Mesendoderm (in vitro differentiated cells): Measurements from ENCODE around the gene NNAT.
A peak's percentile ranks its signal among the peaks of the same experiment; 100 is the strongest.

Source experiments
- DNase-seq: peaks from one replicate; pipeline ENCODE4 v3.0.0; 2013
- H2AK5ac ChIP-seq: 2 replicates; pipeline ENCODE4 v1.6.1; 2013; ENCODE audit warnings: low read length, inconsistent platforms
- H2BK120ac ChIP-seq: 2 replicates; pipeline ENCODE4 v1.6.1; 2013; ENCODE audit warnings: low read depth, mild to moderate bottlenecking, low read length, moderate library complexity, mixed read lengths
- H2BK15ac ChIP-seq: replicated peaks from 2 replicates; pipeline ENCODE4 v1.6.1; 2013; ENCODE audit warnings: low read depth, mild to moderate bottlenecking, moderate library complexity
- H2BK5ac ChIP-seq: 2 replicates; pipeline ENCODE4 v1.6.1; 2013; ENCODE audit warnings: low read length, inconsistent platforms
- H3K18ac ChIP-seq: 2 replicates; pipeline ENCODE4 v1.6.1; 2013; ENCODE audit warnings: mild to moderate bottlenecking, low read length, mixed read lengths
- H3K23ac ChIP-seq: one replicate; pipeline ENCODE4 v1.6.1; 2013; ENCODE audit warnings: low read length
- H3K27ac ChIP-seq: 2 replicates; pipeline ENCODE4 v1.5.1; 2013; ENCODE audit warnings: low read depth, mild to moderate bottlenecking, inconsistent platforms, low read length, moderate library complexity
- H3K27me3 ChIP-seq: 2 replicates; pipeline ENCODE4 v1.6.1; 2013; ENCODE audit warnings: low read length, control low read depth, mild to moderate bottlenecking, inconsistent platforms; ENCODE audit not compliant: insufficient read depth, poor library complexity
- H3K36me3 ChIP-seq: 2 replicates; pipeline ENCODE4 v1.6.1; 2013; ENCODE audit warnings: low read length, inconsistent platforms; ENCODE audit not compliant: control insufficient read depth, insufficient read depth
- H3K4ac ChIP-seq: one replicate; pipeline ENCODE4 v1.6.1; 2013; ENCODE audit warnings: low read depth, mild to moderate bottlenecking, low read length, moderate library complexity
- H3K4me1 ChIP-seq: 2 replicates; pipeline ENCODE4 v1.6.1; 2013; ENCODE audit warnings: low read depth, low read length, inconsistent platforms; ENCODE audit not compliant: control insufficient read depth
- H3K4me2 ChIP-seq: 2 replicates; pipeline ENCODE4 v1.6.1; 2013; ENCODE audit warnings: low read length
- H3K4me3 ChIP-seq: 2 replicates; pipeline ENCODE4 v1.5.1; 2013; ENCODE audit warnings: mild to moderate bottlenecking, low read length
- H3K56ac ChIP-seq: one replicate; pipeline ENCODE4 v1.6.1; 2013; ENCODE audit warnings: low read length
- H3K79me1 ChIP-seq: 2 replicates; pipeline ENCODE4 v1.6.1; 2013; ENCODE audit warnings: low read length, inconsistent platforms
- H3K79me2 ChIP-seq: 2 replicates; pipeline ENCODE4 v1.6.1; 2013; ENCODE audit warnings: mild to moderate bottlenecking, low read length; ENCODE audit not compliant: control insufficient read depth, insufficient read depth
- H3K9ac ChIP-seq: 2 replicates; pipeline ENCODE4 v1.6.1; 2013; ENCODE audit warnings: low read length, inconsistent platforms
- H4K5ac ChIP-seq: one replicate; pipeline ENCODE4 v1.6.1; 2013; ENCODE audit warnings: low read length
- H4K8ac ChIP-seq: one replicate; pipeline ENCODE4 v1.6.1; 2013; ENCODE audit warnings: low read depth, mild to moderate bottlenecking, control low read depth, low read length, moderate library complexity
- WGBS: extraction: QIAGEN DNeasy Blood & Tissue Kit; methylation state at CpG from one replicate; pipeline ENCODE4 v1.1.7; 2013; ENCODE audit warnings: low lambda C conversion rate, missing lambda C conversion rate; ENCODE audit not compliant: insufficient coverage; ENCODE audit errors: extremely low coverage; 5-methylcytosine and 5-hydroxymethylcytosine counted together

The NNAT gene

DNA sequence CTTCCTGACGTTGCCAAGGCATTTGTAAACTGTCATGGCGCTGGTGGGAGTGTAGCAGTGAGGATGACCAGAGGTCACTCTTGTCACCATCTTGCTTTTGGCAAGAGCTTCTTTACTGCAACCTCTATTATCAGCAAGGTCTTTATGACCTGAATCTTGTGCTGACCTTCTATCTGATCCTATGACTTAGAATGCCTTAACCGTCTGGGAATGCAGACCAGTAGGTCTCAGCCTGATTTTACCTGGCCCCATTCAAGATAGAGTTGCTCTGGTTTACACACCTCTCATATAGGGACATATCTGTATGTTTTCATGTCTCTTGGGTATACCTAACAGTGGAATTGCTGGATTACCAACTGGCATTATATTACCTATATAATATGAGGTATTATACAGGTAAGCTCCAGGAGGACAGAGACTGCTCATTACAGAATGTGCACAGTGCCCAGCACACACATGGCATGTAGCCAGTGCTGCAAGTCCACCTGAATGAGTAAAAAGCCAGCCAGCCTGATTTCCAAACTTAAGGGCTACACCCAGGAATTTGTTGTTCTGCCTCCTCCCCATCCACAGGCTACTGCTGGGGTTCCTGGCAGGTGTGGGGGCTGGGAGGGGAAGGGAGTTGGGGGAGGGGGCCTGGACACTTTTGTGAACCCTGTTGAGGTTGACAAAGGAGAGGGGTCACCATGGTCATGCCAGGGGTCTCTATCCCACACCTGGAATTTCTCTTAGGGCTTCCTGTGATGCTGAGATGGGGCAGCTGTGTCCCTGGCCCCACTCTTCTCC, 41.8 kb downstream of the NNAT start:
- Histone ChIP-seq H3K27me3 (no peaks in the 10 kb centered on the region), H4K8ac (no peak overlapping the region), H3K4me1 (peaks cover 5% of the 10 kb centered on the region), H3K18ac (no peak overlapping the region), H2AK5ac (no peak overlapping the region), H3K4me2 (no peak overlapping the region), H3K27ac (no peak overlapping the region), H3K4me3 (no peak overlapping the region), H3K79me2 (no peaks in the 10 kb centered on the region), H2BK15ac (no peak overlapping the region), H3K23ac (no peak overlapping the region), H4K5ac (no peak overlapping the region), H2BK120ac (no peak overlapping the region), H3K36me3 (no peaks in the 10 kb centered on the region), H3K4ac (no peak overlapping the region), H2BK5ac (no peak overlapping the region), H3K79me1 (no peaks in the 10 kb centered on the region), H3K56ac (no peak overlapping the region), H3K9ac (no peak overlapping the region)
- peak; percentile 27 for DNase-seq
- no CpG with 5 or more reads among the region's 3 CpGs for WGBS

DNA sequence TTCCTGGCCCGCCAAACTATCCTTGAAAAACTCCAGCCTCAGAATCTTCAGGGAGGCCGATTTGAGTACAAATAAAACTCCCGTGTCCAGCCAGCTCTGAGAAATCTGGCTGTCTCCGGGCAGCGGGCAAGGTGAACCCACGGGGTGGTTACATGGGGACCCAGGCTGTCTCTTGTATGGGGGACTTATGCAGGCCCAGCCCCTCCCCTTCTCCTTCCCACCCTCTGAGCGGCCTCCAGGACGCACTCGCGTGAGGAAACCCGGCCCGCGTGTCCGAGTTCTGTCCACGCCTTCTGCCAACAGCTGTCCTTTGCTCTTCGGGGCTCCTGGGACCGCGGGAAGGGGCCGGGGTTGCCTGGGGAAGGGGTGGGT, 43.0 kb downstream of the NNAT start:
- Histone ChIP-seq H2BK5ac (no peak overlapping the region), H3K4me2 (no peak overlapping the region), H2BK120ac (no peak overlapping the region), H4K8ac (no peak overlapping the region), H3K36me3 (no peaks in the 10 kb centered on the region), H3K27me3 (no peaks in the 10 kb centered on the region), H3K27ac (no peak overlapping the region), H3K79me1 (no peaks in the 10 kb centered on the region), H3K4me3 (no peak overlapping the region), H3K23ac (no peak overlapping the region), H4K5ac (no peak overlapping the region), H3K9ac (no peak overlapping the region), H2BK15ac (no peak overlapping the region), H3K79me2 (no peaks in the 10 kb centered on the region), H3K56ac (peak overlapping the region; percentile 60), H2AK5ac (no peak overlapping the region), H3K4me1 (peaks cover 10% of the 10 kb centered on the region), H3K4ac (no peak overlapping the region), H3K18ac (no peak overlapping the region)
- no CpG with 5 or more reads among the region's 19 CpGs for WGBS
- no peak for DNase-seq

DNA sequence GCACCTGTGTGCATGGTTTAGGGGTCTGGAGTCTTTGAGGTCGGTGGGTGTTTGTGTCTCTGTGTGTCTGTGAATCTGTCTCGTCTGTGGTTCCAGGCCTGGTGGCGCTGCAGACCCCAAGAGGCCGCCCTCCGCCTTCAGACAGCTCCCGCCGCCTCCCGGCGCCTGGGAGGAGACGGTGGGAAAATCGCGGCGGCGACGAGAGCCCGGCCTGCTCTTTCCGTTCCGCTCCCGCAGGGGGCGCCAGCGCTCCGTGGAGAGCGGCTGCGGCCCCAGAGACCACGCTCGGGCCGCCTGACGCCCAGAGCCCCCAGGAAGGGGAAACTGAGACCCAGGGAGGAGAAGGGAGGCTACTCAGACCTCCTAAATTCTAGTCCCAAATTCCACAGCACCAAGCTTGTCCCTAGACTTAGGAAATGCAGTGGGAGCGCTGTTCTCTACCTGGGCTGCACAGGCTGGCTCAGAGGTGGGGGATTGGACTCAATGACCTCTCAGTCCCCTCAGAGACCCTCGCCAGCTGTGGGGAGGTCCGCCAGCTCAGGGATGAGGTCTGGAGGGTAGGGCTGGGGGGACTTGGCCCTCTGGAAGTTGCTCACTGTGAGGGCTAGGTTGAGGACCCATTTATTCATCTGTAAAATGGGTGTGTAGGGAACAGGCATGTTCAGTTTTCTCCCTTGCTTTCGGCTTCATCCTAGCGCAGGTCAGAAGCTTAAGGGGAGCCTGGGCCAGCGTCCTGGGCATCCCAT, 43.5 kb downstream of the NNAT start:
- Histone ChIP-seq H4K5ac (no peak overlapping the region), H3K36me3 (no peaks in the 10 kb centered on the region), H3K4me3 (no peak overlapping the region), H3K56ac (peak overlapping the region; percentile 60), H2BK15ac (no peak overlapping the region), H3K23ac (no peak overlapping the region), H4K8ac (no peak overlapping the region), H3K9ac (no peak overlapping the region), H3K27me3 (no peaks in the 10 kb centered on the region), H3K18ac (no peak overlapping the region), H2BK5ac (no peak overlapping the region), H2BK120ac (no peak overlapping the region), H3K4me1 (peaks cover 10% of the 10 kb centered on the region), H3K4ac (no peak overlapping the region), H3K27ac (no peak overlapping the region), H2AK5ac (no peak overlapping the region), H3K4me2 (no peak overlapping the region), H3K79me2 (no peaks in the 10 kb centered on the region), H3K79me1 (no peaks in the 10 kb centered on the region)
- DNase-seq: peak; percentile 53
- WGBS: no CpG with 5 or more reads among the region's 34 CpGs

DNA sequence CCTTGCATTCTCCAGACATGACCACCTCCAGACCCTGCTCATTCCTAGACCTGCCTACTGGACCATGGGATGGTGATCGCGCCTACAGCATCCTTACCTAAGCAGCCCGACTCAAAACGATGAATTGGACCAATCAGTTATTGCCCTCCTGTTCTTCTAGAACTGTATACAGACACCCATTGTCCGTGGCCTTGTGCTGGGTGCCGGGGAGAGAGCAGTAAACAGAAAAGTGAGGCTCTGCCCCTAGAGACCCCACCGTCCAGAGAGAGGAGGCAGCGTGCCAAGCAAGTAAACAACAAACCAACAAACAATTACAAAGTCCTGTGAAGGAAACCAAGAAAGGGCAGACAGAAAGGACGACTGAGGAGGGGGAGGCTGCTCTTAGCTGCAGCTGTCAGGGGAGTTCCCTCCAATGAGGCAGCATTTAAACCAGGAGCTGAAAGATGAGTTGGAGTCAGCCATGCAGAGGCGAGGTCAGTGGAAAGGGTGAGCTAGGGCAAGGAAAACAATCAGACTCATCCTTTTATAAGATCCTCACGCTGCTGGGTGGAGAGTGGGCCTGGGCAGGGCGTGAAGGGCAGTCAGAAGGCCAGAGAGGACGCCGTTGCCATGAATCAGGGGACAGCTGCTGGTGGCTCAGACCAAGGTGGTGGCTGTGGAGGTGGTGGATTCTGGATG, 44.2 kb downstream of the NNAT start:
- Histone ChIP-seq H3K23ac (no peak overlapping the region), H3K9ac (no peak overlapping the region), H3K36me3 (no peaks in the 10 kb centered on the region), H3K4ac (no peak overlapping the region), H3K18ac (no peak overlapping the region), H3K79me2 (no peaks in the 10 kb centered on the region), H4K8ac (no peak overlapping the region), H3K79me1 (no peaks in the 10 kb centered on the region), H3K27me3 (no peaks in the 10 kb centered on the region), H2AK5ac (no peak overlapping the region), H2BK15ac (no peak overlapping the region), H2BK5ac (no peak overlapping the region), H2BK120ac (no peak overlapping the region), H3K4me2 (no peak overlapping the region), H3K56ac (no peak overlapping the region), H3K4me3 (no peak overlapping the region), H4K5ac (no peak overlapping the region), H3K4me1 (peaks cover 10% of the 10 kb centered on the region), H3K27ac (no peak overlapping the region)
- DNase-seq: no peak
- no CpG with 5 or more reads among the region's 14 CpGs for WGBS

DNA sequence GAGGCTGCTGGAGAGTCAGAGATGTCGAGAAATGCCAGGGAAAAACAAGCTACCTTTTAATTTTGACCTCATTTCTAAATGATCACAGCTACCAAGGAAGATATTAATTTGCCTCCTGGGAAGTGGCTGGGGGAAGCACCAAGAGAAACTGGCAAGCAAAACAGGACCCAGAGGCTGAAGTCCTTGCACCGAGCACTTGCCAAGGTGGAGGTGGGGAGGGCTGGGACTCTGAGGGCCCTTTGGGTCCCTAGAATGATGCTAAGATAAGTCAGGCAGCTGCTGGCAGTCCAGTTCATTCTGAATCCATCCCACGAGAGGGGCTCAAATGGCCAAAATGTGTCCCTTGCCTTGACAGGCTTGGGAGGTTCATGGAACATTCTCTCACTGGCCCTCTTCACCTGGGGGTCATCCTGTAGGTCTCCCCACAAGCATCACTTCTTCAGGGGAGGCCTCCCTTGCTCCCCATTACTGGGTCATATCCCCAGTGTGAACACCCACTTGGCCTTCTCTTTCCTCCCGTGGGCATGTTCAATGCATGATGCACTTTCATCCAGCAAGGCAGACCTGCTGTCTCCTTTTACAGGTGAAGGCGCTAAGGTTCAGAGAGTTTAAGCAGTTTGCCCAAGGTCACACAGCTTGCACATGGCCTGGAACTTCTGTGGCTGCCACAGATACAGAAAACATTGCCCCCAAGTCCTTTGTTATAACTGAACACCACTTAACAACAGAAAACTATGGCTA, 45.7 kb downstream of the NNAT start:
- Histone ChIP-seq H3K4me2 (no peak overlapping the region), H3K4ac (no peak overlapping the region), H3K23ac (no peak overlapping the region), H3K56ac (peak overlapping the region; percentile 9), H2AK5ac (no peak overlapping the region), H2BK15ac (no peak overlapping the region), H3K18ac (no peak overlapping the region), H2BK5ac (no peak overlapping the region), H3K79me1 (no peaks in the 10 kb centered on the region), H2BK120ac (no peak overlapping the region), H3K4me3 (no peak overlapping the region), H4K8ac (no peak overlapping the region), H3K36me3 (no peaks in the 10 kb centered on the region), H3K4me1 (peaks cover 10% of the 10 kb centered on the region), H3K79me2 (no peaks in the 10 kb centered on the region), H4K5ac (no peak overlapping the region), H3K9ac (no peak overlapping the region), H3K27ac (no peak overlapping the region), H3K27me3 (no peaks in the 10 kb centered on the region)
- WGBS: no CpG with 5 or more reads among the region's 5 CpGs
- no peak for DNase-seq
